ENCODE data around the gene PLA2G3. TPM values are rescaled to one million over a fixed set of nuclear protein-coding genes. Genes with fewer than 3 reads are reported as not detected.
A peak's percentile ranks its signal among the peaks of the same experiment; 100 is the strongest.

The PLA2G3 gene
- total RNA-seq, 1 donor = not detected

GRCh38 chr22:31093086-31093850 lies 47.0 kb downstream of the PLA2G3 start:
- Histone ChIP-seq H3K27me3 (ENCODE audit: insufficient read depth, low read length) (no peaks in the 10 kb centered on the region), H3K4me3 (ENCODE audit: low read length) (no peak overlapping the region), H3K9me3 (ENCODE audit: low read depth, low read length) (no peaks in the 10 kb centered on the region), H3K4me1 (ENCODE audit: insufficient read depth, low read length) (no peaks in the 10 kb centered on the region)

GRCh38 chr22:31092161-31092560 lies 48.1 kb downstream of the PLA2G3 start:
- Histone ChIP-seq H3K4me3 (ENCODE audit: low read length) (no peak overlapping the region), H3K4me1 (ENCODE audit: insufficient read depth, low read length) (no peaks in the 10 kb centered on the region), H3K27me3 (ENCODE audit: insufficient read depth, low read length) (no peaks in the 10 kb centered on the region), H3K9me3 (ENCODE audit: low read depth, low read length) (no peaks in the 10 kb centered on the region)

GRCh38 chr22:31091106-31091975 lies 49.0 kb downstream of the PLA2G3 start:
- H3K4me3 ChIP-seq (ENCODE audit: low read length) = no peak overlapping the region
- no peaks in the 10 kb centered on the region for H3K27me3 ChIP-seq (ENCODE audit: insufficient read depth, low read length)
- H3K4me1 ChIP-seq (ENCODE audit: insufficient read depth, low read length) = no peaks in the 10 kb centered on the region
- H3K9me3 ChIP-seq (ENCODE audit: low read depth, low read length) = no peaks in the 10 kb centered on the region

GRCh38 chr22:31090217-31091085 lies 49.9 kb downstream of the PLA2G3 start:
- Histone ChIP-seq H3K9me3 (ENCODE audit: low read depth, low read length) (no peaks in the 10 kb centered on the region), H3K27me3 (ENCODE audit: insufficient read depth, low read length) (no peaks in the 10 kb centered on the region), H3K4me1 (ENCODE audit: insufficient read depth, low read length) (peaks cover 3% of the 10 kb centered on the region), H3K4me3 (ENCODE audit: low read length) (no peak overlapping the region)

- peaks cover 5% of the 10 kb centered on the region for H3K4me1 ChIP-seq (ENCODE audit: insufficient read depth, low read length)
- no peak overlapping the region for H3K4me3 ChIP-seq (ENCODE audit: low read length)
- no peaks in the 10 kb centered on the region for H3K9me3 ChIP-seq (ENCODE audit: low read depth, low read length)
- H3K27me3 ChIP-seq (ENCODE audit: insufficient read depth, low read length) = no peaks in the 10 kb centered on the region
Measured at GRCh38 chr22:31089160-31090100, 50.9 kb downstream of the PLA2G3 start.

GRCh38 chr22:31088233-31088986 lies 51.9 kb downstream of the PLA2G3 start:
- peaks cover 15% of the 10 kb centered on the region for H3K4me1 ChIP-seq (ENCODE audit: insufficient read depth, low read length)
- H3K27me3 ChIP-seq (ENCODE audit: insufficient read depth, low read length) = no peaks in the 10 kb centered on the region
- no peak overlapping the region for H3K4me3 ChIP-seq (ENCODE audit: low read length)
- no peaks in the 10 kb centered on the region for H3K9me3 ChIP-seq (ENCODE audit: low read depth, low read length)

- Histone ChIP-seq H3K27me3 (ENCODE audit: insufficient read depth, low read length) (no peaks in the 10 kb centered on the region), H3K4me1 (ENCODE audit: insufficient read depth, low read length) (peaks cover 21% of the 10 kb centered on the region), H3K9me3 (ENCODE audit: low read depth, low read length) (no peaks in the 10 kb centered on the region), H3K4me3 (ENCODE audit: low read length) (no peak overlapping the region)
Measured at GRCh38 chr22:31087744-31088215, 52.5 kb downstream of the PLA2G3 start.

GRCh38 chr22:31086703-31087330 lies 53.5 kb downstream of the PLA2G3 start:
- Histone ChIP-seq H3K9me3 (ENCODE audit: low read depth, low read length) (no peaks in the 10 kb centered on the region), H3K4me3 (ENCODE audit: low read length) (no peak overlapping the region), H3K4me1 (ENCODE audit: insufficient read depth, low read length) (peaks cover 31% of the 10 kb centered on the region), H3K27me3 (ENCODE audit: insufficient read depth, low read length) (no peaks in the 10 kb centered on the region)

- Histone ChIP-seq H3K9me3 (ENCODE audit: low read depth, low read length) (no peaks in the 10 kb centered on the region), H3K4me1 (ENCODE audit: insufficient read depth, low read length) (peaks cover 38% of the 10 kb centered on the region), H3K27me3 (ENCODE audit: insufficient read depth, low read length) (no peaks in the 10 kb centered on the region), H3K4me3 (ENCODE audit: low read length) (no peak overlapping the region)
Measured at GRCh38 chr22:31085928-31086327, 54.4 kb downstream of the PLA2G3 start.

- peak overlapping the region; percentile 85 for H3K4me3 ChIP-seq (ENCODE audit: low read length)
Measured at GRCh38 chr22:31085493-31085824, 54.8 kb downstream of the PLA2G3 start.

GRCh38 chr22:31084811-31085492 lies 55.4 kb downstream of the PLA2G3 start:
- Histone ChIP-seq H3K4me1 (ENCODE audit: insufficient read depth, low read length) (peaks cover 44% of the 10 kb centered on the region), H3K9me3 (ENCODE audit: low read depth, low read length) (no peaks in the 10 kb centered on the region), H3K27me3 (ENCODE audit: insufficient read depth, low read length) (no peaks in the 10 kb centered on the region), H3K4me3 (ENCODE audit: low read length) (peak overlapping the region; percentile 85)

More at GRCh38 chr22:31085493-31085824, 54.8 kb downstream of the PLA2G3 start:
- Histone ChIP-seq H3K27me3 (ENCODE audit: insufficient read depth, low read length) (no peaks in the 10 kb centered on the region), H3K4me1 (ENCODE audit: insufficient read depth, low read length) (peaks cover 42% of the 10 kb centered on the region), H3K9me3 (ENCODE audit: low read depth, low read length) (no peaks in the 10 kb centered on the region)
